Measurements from ENCODE around the gene OOEP.
A peak's percentile ranks its signal among the peaks of the same experiment; 100 is the strongest.
"Not testable (repeated sequence)": the region's sequence is repeated elsewhere in the genome, so short reads cannot be mapped to it uniquely, and the experiment has no call there.

The OOEP gene

GRCh38 chr6:73382462-73383113 lies 12.9 kb upstream of the OOEP start:
- no peak overlapping the region for H2AFZ ChIP-seq (ENCODE audit: low read depth, low read length, severe bottlenecking)
- no peaks in the 10 kb centered on the region for H3K79me2 ChIP-seq (ENCODE audit: insufficient read depth, low read length)
- H3K9me3 ChIP-seq (ENCODE audit: insufficient read depth, low read length) = no peaks in the 10 kb centered on the region
- no peak overlapping the region for H3K4me3 ChIP-seq (ENCODE audit: insufficient read depth, low read length, poor library complexity, severe bottlenecking)
- H3K36me3 ChIP-seq (ENCODE audit: low read length) = no peaks in the 10 kb centered on the region
- no peaks in the 10 kb centered on the region for H3K27me3 ChIP-seq (ENCODE audit: low read length)
- no peak overlapping the region for H3K27ac ChIP-seq (ENCODE audit: low read depth, low read length)
- H4K20me1 ChIP-seq (ENCODE audit: low read depth, low read length) = no peaks in the 10 kb centered on the region
- H3K9ac ChIP-seq (ENCODE audit: low read length) = no peak overlapping the region
- TF ChIP-seq, protein P1, sequence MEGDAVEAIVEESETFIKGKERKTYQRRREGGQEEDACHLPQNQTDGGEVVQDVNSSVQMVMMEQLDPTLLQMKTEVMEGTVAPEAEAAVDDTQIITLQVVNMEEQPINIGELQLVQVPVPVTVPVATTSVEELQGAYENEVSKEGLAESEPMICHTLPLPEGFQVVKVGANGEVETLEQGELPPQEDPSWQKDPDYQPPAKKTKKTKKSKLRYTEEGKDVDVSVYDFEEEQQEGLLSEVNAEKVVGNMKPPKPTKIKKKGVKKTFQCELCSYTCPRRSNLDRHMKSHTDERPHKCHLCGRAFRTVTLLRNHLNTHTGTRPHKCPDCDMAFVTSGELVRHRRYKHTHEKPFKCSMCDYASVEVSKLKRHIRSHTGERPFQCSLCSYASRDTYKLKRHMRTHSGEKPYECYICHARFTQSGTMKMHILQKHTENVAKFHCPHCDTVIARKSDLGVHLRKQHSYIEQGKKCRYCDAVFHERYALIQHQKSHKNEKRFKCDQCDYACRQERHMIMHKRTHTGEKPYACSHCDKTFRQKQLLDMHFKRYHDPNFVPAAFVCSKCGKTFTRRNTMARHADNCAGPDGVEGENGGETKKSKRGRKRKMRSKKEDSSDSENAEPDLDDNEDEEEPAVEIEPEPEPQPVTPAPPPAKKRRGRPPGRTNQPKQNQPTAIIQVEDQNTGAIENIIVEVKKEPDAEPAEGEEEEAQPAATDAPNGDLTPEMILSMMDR (IDR thresholded peaks at IDR 0.05; ENCODE audit: insufficient read depth, low read length, poor library complexity, severe bottlenecking) = no peak
- no peak for TF ChIP-seq EZH2phosphoT487 (conservative IDR thresholded peaks at IDR 0.05; ENCODE audit: low read length)
- H3K4me2 ChIP-seq (ENCODE audit: low read depth, low read length, poor library complexity, severe bottlenecking) = no peak overlapping the region
- H3F3A ChIP-seq (ENCODE audit: insufficient read depth) = no peaks in the 10 kb centered on the region
- H3K9me2 ChIP-seq (replicated peaks; ENCODE audit: insufficient read depth, low read length) = no peaks in the 10 kb centered on the region

- H4K20me1 ChIP-seq (ENCODE audit: low read depth, low read length); H3K27ac ChIP-seq (ENCODE audit: low read depth, low read length); H3K4me3 ChIP-seq (ENCODE audit: insufficient read depth, low read length, poor library complexity, severe bottlenecking); H2AFZ ChIP-seq (ENCODE audit: low read depth, low read length, severe bottlenecking); H3F3A ChIP-seq (ENCODE audit: insufficient read depth); H3K9me2 ChIP-seq (replicated peaks; ENCODE audit: insufficient read depth, low read length); H3K36me3 ChIP-seq (ENCODE audit: low read length); H3K27me3 ChIP-seq (ENCODE audit: low read length); H3K79me2 ChIP-seq (ENCODE audit: insufficient read depth, low read length); H3K4me2 ChIP-seq (ENCODE audit: low read depth, low read length, poor library complexity, severe bottlenecking); H3K9me3 ChIP-seq (ENCODE audit: insufficient read depth, low read length); H3K9ac ChIP-seq (ENCODE audit: low read length): not testable (repeated sequence)
Observed at GRCh38 chr6:73381531-73381930, 11.8 kb upstream of the OOEP start.

- no peak overlapping the region for H3K27ac ChIP-seq (ENCODE audit: low read depth, low read length)
- H2AFZ ChIP-seq (ENCODE audit: low read depth, low read length, severe bottlenecking) = peak overlapping the region; percentile 20
- H3F3A ChIP-seq (ENCODE audit: insufficient read depth) = no peaks in the 10 kb centered on the region
- TF ChIP-seq EZH2phosphoT487 (conservative IDR thresholded peaks at IDR 0.05; ENCODE audit: low read length) = no peak
- TF ChIP-seq, protein P1 (IDR thresholded peaks at IDR 0.05; ENCODE audit: insufficient read depth, low read length, poor library complexity, severe bottlenecking) = no peak
- no peaks in the 10 kb centered on the region for H3K9me2 ChIP-seq (replicated peaks; ENCODE audit: insufficient read depth, low read length)
- no peaks in the 10 kb centered on the region for H3K9me3 ChIP-seq (ENCODE audit: insufficient read depth, low read length)
- no peaks in the 10 kb centered on the region for H4K20me1 ChIP-seq (ENCODE audit: low read depth, low read length)
- no peak overlapping the region for H3K9ac ChIP-seq (ENCODE audit: low read length)
- H3K27me3 ChIP-seq (ENCODE audit: low read length) = no peaks in the 10 kb centered on the region
- no peak overlapping the region for H3K4me3 ChIP-seq (ENCODE audit: insufficient read depth, low read length, poor library complexity, severe bottlenecking)
- H3K4me2 ChIP-seq (ENCODE audit: low read depth, low read length, poor library complexity, severe bottlenecking) = no peak overlapping the region
- H3K36me3 ChIP-seq (ENCODE audit: low read length) = no peaks in the 10 kb centered on the region
- no peaks in the 10 kb centered on the region for H3K79me2 ChIP-seq (ENCODE audit: insufficient read depth, low read length)
Observed at GRCh38 chr6:73377225-73377624, 7.5 kb upstream of the OOEP start.

GRCh38 chr6:73375216-73375615 lies 5.5 kb upstream of the OOEP start:
- Histone ChIP-seq H4K20me1 (ENCODE audit: low read depth, low read length) (no peaks in the 10 kb centered on the region), H3F3A (ENCODE audit: insufficient read depth) (no peaks in the 10 kb centered on the region), H3K27ac (ENCODE audit: low read depth, low read length) (no peak overlapping the region), H3K27me3 (ENCODE audit: low read length) (no peaks in the 10 kb centered on the region), H2AFZ (ENCODE audit: low read depth, low read length, severe bottlenecking) (no peak overlapping the region), H3K36me3 (ENCODE audit: low read length) (no peaks in the 10 kb centered on the region), H3K4me3 (ENCODE audit: insufficient read depth, low read length, poor library complexity, severe bottlenecking) (no peak overlapping the region), H3K4me2 (ENCODE audit: low read depth, low read length, poor library complexity, severe bottlenecking) (no peak overlapping the region), H3K9me3 (ENCODE audit: insufficient read depth, low read length) (no peaks in the 10 kb centered on the region), H3K9ac (ENCODE audit: low read length) (no peak overlapping the region), H3K79me2 (ENCODE audit: insufficient read depth, low read length) (no peaks in the 10 kb centered on the region), H3K9me2 (replicated peaks; ENCODE audit: insufficient read depth, low read length) (no peaks in the 10 kb centered on the region)
- TF ChIP-seq, protein P1 (IDR thresholded peaks at IDR 0.05; ENCODE audit: insufficient read depth, low read length, poor library complexity, severe bottlenecking) = no peak
- no peak for TF ChIP-seq EZH2phosphoT487 (conservative IDR thresholded peaks at IDR 0.05; ENCODE audit: low read length)
